CD4-positive, CD25-positive, alpha-beta regulatory T cell (primary cell): ENCODE data around the gene CITED2. TPM values are rescaled to one million over a fixed set of nuclear protein-coding genes. Genes with fewer than 3 reads are reported as not detected.
"Not testable (repeated sequence)": the region's sequence is repeated elsewhere in the genome, so short reads cannot be mapped to it uniquely, and the experiment has no call there.

Experiments
- ATAC-seq, 2 donors: fragments of 150-1000 bp; cut with Tn5 transposase; one replicate each; pipeline ENCODE4 v1.10.0; 2021; ENCODE audit warnings: low read depth in 2 of 2, moderate number of reproducible peaks in 2 of 2, moderate library complexity in 1 of 2
- DNase-seq, 3 donors: peaks; one replicate each; pipeline versions ENCODE4 v3.0.0 to v3.0.0-alpha.2; 2012 to 2022; ENCODE audit warnings: mixed read lengths in 1 of 3
- H3K27ac ChIP-seq: one replicate; pipeline ENCODE4 v1.7.0; 2013; ENCODE audit warnings: mild to moderate bottlenecking, low read length; ENCODE audit not compliant: insufficient read depth, poor library complexity, severe bottlenecking
- H3K27me3 ChIP-seq: one replicate; pipeline ENCODE4 v1.7.0; 2013; ENCODE audit warnings: low read length; ENCODE audit not compliant: control insufficient read depth, insufficient read depth
- H3K36me3 ChIP-seq: one replicate; pipeline ENCODE4 v1.7.0; 2013; ENCODE audit warnings: mild to moderate bottlenecking, low read length, moderate library complexity; ENCODE audit not compliant: control insufficient read depth, insufficient read depth
- H3K4me1 ChIP-seq: 2 replicates; pipeline ENCODE4 v1.7.0; 2013; ENCODE audit warnings: mild to moderate bottlenecking, low read length; ENCODE audit not compliant: insufficient read depth, control insufficient read depth, poor library complexity, severe bottlenecking
- H3K4me3 ChIP-seq: one replicate; pipeline ENCODE4 v1.7.0; 2013; ENCODE audit warnings: low read depth, mild to moderate bottlenecking, low read length, moderate library complexity
- H3K9me3 ChIP-seq, 2 experiments: 1 replicate in 1 of 2; 2 replicates in 1 of 2; pipeline ENCODE4 v1.7.0; 2013; ENCODE audit warnings: low read length in 2 of 2, mild to moderate bottlenecking in 1 of 2, moderate library complexity in 1 of 2; ENCODE audit not compliant: control insufficient read depth in 2 of 2
- H3K27ac Mint-ChIP-seq, 3 donors: one replicate each; pipeline ENCODE4 v1.8.0; 2020 to 2022; ENCODE audit warnings: mild to moderate bottlenecking in 3 of 3, mixed read lengths in 3 of 3, moderate library complexity in 2 of 3
- H3K27me3 Mint-ChIP-seq: one replicate; pipeline ENCODE4 v1.8.0; 2022; ENCODE audit warnings: mild to moderate bottlenecking, mixed read lengths
- H3K36me3 Mint-ChIP-seq: one replicate; pipeline ENCODE4 v1.8.0; 2020; ENCODE audit warnings: mixed read lengths
- H3K4me1 Mint-ChIP-seq, 4 donors: one replicate each; pipeline ENCODE4 v1.8.0; 2020 to 2022; ENCODE audit warnings: mixed read lengths in 4 of 4, mild to moderate bottlenecking in 1 of 4
- H3K4me3 Mint-ChIP-seq, 4 donors: one replicate each; pipeline ENCODE4 v1.8.0; 2020 to 2022; ENCODE audit warnings: mild to moderate bottlenecking in 4 of 4, mixed read lengths in 4 of 4, moderate library complexity in 3 of 4
- H3K9me3 Mint-ChIP-seq, 7 donors: one replicate each; pipeline ENCODE4 v1.8.0; 2020 to 2022; ENCODE audit warnings: mixed read lengths in 7 of 7, mild to moderate bottlenecking in 3 of 7, moderate library complexity in 2 of 7
- polyA plus RNA-seq, 4 donors: library from polyadenylated mRNA; unstranded; fragments of 300-500 nt; fragmentation: Illumina TruSeq; gene quantifications; one replicate each; pipeline ENCODE4 v1.2.3, GENCODE V29; 2021
- total RNA-seq: library from RNA; stranded (reverse); gene quantifications from one replicate; pipeline ENCODE4 v1.2.3, GENCODE V29; 2022

CITED2 gene
- total and polyA plus RNA-seq, 5 donors from 2014 or later = 30.6 to 151 (median 39.6) TPM

GRCh38 chr6:139412103-139412502, 37.7 kb upstream of the CITED2 start:
- not testable (repeated sequence) for ATAC-seq

GRCh38 chr6:139409026-139409425, 34.6 kb upstream of the CITED2 start:
- no peaks in the 10 kb centered on the region for H3K36me3 ChIP-seq
- no peaks in the 10 kb centered on the region for H3K4me1 Mint-ChIP-seq
- peaks cover 10% of the 10 kb centered on the region for H3K27me3 Mint-ChIP-seq
- H3K27ac ChIP-seq = no peak overlapping the region
- no peaks in the 10 kb centered on the region for H3K36me3 Mint-ChIP-seq
- peaks cover 0 to 3% (median 0%) of the 10 kb centered on the region in 7 donors for H3K9me3 Mint-ChIP-seq
- no peak for ATAC-seq
- H3K4me3 Mint-ChIP-seq = no peak overlapping the region
- DNase-seq = no peak
- no peaks in the 10 kb centered on the region for H3K9me3 ChIP-seq
- H3K27me3 ChIP-seq = peaks cover 2% of the 10 kb centered on the region
- no peak overlapping the region for H3K27ac Mint-ChIP-seq
- H3K4me1 ChIP-seq = no peaks in the 10 kb centered on the region
- H3K4me3 ChIP-seq = no peak overlapping the region

More at GRCh38 chr6:139412103-139412502, 37.7 kb upstream of the CITED2 start:
- not testable (repeated sequence) for H3K27ac ChIP-seq, H3K27me3 Mint-ChIP-seq, H3K36me3 Mint-ChIP-seq, H3K9me3 Mint-ChIP-seq, H3K4me1 Mint-ChIP-seq, H3K4me3 Mint-ChIP-seq, H3K4me1 ChIP-seq, H3K36me3 ChIP-seq, H3K4me3 ChIP-seq, H3K9me3 ChIP-seq, DNase-seq, H3K27ac Mint-ChIP-seq
- H3K27me3 ChIP-seq = peaks cover 15% of the 10 kb centered on the region

GRCh38 chr6:139407718-139408222, 33.3 kb upstream of the CITED2 start:
- no peaks in the 10 kb centered on the region for H3K9me3 ChIP-seq
- H3K4me3 Mint-ChIP-seq = no peak overlapping the region
- no peak overlapping the region for H3K4me3 ChIP-seq
- no peaks in the 10 kb centered on the region for H3K4me1 ChIP-seq
- peaks cover 0 to 3% (median 0%) of the 10 kb centered on the region in 7 donors for H3K9me3 Mint-ChIP-seq
- peaks cover 2% of the 10 kb centered on the region for H3K27me3 ChIP-seq
- DNase-seq (no peak), ATAC-seq (no peak)
- no peaks in the 10 kb centered on the region for H3K36me3 ChIP-seq
- no peaks in the 10 kb centered on the region for H3K4me1 Mint-ChIP-seq
- H3K27ac ChIP-seq = no peak overlapping the region
- no peak overlapping the region for H3K27ac Mint-ChIP-seq
- H3K36me3 Mint-ChIP-seq = no peaks in the 10 kb centered on the region
- peaks cover 10% of the 10 kb centered on the region for H3K27me3 Mint-ChIP-seq

GRCh38 chr6:139406577-139407343, 32.3 kb upstream of the CITED2 start:
- no peak overlapping the region for H3K4me3 ChIP-seq
- no peak overlapping the region for H3K4me3 Mint-ChIP-seq
- no peak overlapping the region for H3K27ac ChIP-seq
- no peak for DNase-seq
- ATAC-seq = no peak
- no peaks in the 10 kb centered on the region for H3K36me3 ChIP-seq
- H3K4me1 Mint-ChIP-seq = no peaks in the 10 kb centered on the region
- H3K9me3 ChIP-seq = no peaks in the 10 kb centered on the region
- no peaks in the 10 kb centered on the region for H3K4me1 ChIP-seq
- H3K27me3 ChIP-seq = peaks cover 2% of the 10 kb centered on the region
- H3K27me3 Mint-ChIP-seq = peaks cover 10% of the 10 kb centered on the region
- H3K36me3 Mint-ChIP-seq = no peaks in the 10 kb centered on the region
- H3K9me3 Mint-ChIP-seq = peaks cover 0 to 3% (median 0%) of the 10 kb centered on the region in 7 donors
- H3K27ac Mint-ChIP-seq = no peak overlapping the region

- H3K9me3 ChIP-seq = no peaks in the 10 kb centered on the region
- Mint-ChIP-seq H3K4me3 (no peak overlapping the region), H3K27ac (no peak overlapping the region), H3K27me3 (peaks cover 22% of the 10 kb centered on the region), H3K36me3 (no peaks in the 10 kb centered on the region), H3K9me3 (peaks cover 0 to 3% (median 0%) of the 10 kb centered on the region in 7 donors), H3K4me1 (no peaks in the 10 kb centered on the region)
- no peak for ATAC-seq
- H3K27ac ChIP-seq = no peak overlapping the region
- no peaks in the 10 kb centered on the region for H3K36me3 ChIP-seq
- no peak overlapping the region for H3K4me3 ChIP-seq
- DNase-seq = no peak
- no peaks in the 10 kb centered on the region for H3K27me3 ChIP-seq
- H3K4me1 ChIP-seq = no peaks in the 10 kb centered on the region
Observed at GRCh38 chr6:139402876-139403386, 28.5 kb upstream of the CITED2 start.

GRCh38 chr6:139398658-139399057, 24.2 kb upstream of the CITED2 start:
- Histone ChIP-seq H3K9me3 (no peaks in the 10 kb centered on the region), H3K4me1 (no peaks in the 10 kb centered on the region), H3K27ac (no peak overlapping the region), H3K36me3 (no peaks in the 10 kb centered on the region), H3K4me3 (no peak overlapping the region), H3K27me3 (no peaks in the 10 kb centered on the region)
- Mint-ChIP-seq H3K4me3 (no peak overlapping the region), H3K4me1 (no peaks in the 10 kb centered on the region), H3K9me3 (no peaks in the 10 kb centered on the region), H3K27me3 (peaks cover 15% of the 10 kb centered on the region), H3K36me3 (no peaks in the 10 kb centered on the region), H3K27ac (no peak overlapping the region)
- no peak for DNase-seq
- ATAC-seq = no peak

- Histone ChIP-seq H3K27me3 (no peaks in the 10 kb centered on the region), H3K4me3 (no peak overlapping the region), H3K27ac (no peak overlapping the region), H3K4me1 (no peaks in the 10 kb centered on the region), H3K9me3 (no peaks in the 10 kb centered on the region), H3K36me3 (no peaks in the 10 kb centered on the region)
- Mint-ChIP-seq H3K4me1 (no peaks in the 10 kb centered on the region), H3K9me3 (no peaks in the 10 kb centered on the region), H3K36me3 (no peaks in the 10 kb centered on the region), H3K27me3 (peaks cover 19% of the 10 kb centered on the region), H3K4me3 (no peak overlapping the region), H3K27ac (no peak overlapping the region)
- ATAC-seq (no peak), DNase-seq (no peak)
Observed at GRCh38 chr6:139395891-139396301, 21.4 kb upstream of the CITED2 start.

- no peaks in the 10 kb centered on the region for H3K4me1 Mint-ChIP-seq
Observed at GRCh38 chr6:139395371-139395770, 20.9 kb upstream of the CITED2 start.

More at GRCh38 chr6:139395371-139395770, 20.9 kb upstream of the CITED2 start:
- no peaks in the 10 kb centered on the region for H3K9me3 Mint-ChIP-seq
- no peak overlapping the region for H3K4me3 Mint-ChIP-seq
- Histone ChIP-seq H3K4me1 (no peaks in the 10 kb centered on the region), H3K4me3 (no peak overlapping the region), H3K9me3 (no peaks in the 10 kb centered on the region), H3K36me3 (no peaks in the 10 kb centered on the region), H3K27me3 (no peaks in the 10 kb centered on the region), H3K27ac (no peak overlapping the region)
- no peaks in the 10 kb centered on the region for H3K36me3 Mint-ChIP-seq
- DNase-seq = no peak
- ATAC-seq = no peak
- H3K27me3 Mint-ChIP-seq = peaks cover 18% of the 10 kb centered on the region
- no peak overlapping the region for H3K27ac Mint-ChIP-seq
